H1 (cell line): ENCODE data around the gene SLC35B1. TPM values are rescaled to one million over a fixed set of nuclear protein-coding genes. Genes with fewer than 3 reads are reported as not detected.

Source experiments
- CTCF ChIA-PET: fragments of 300-600 bp; sonication (Branson Sonifier 250); formaldehyde crosslinking; loops from one replicate; lab custom pipeline; 2021; ENCODE audit not compliant: partially characterized antibody; lab: Charles Lee
- POLR2A ChIA-PET: fragments of 300-600 bp; sonication (Branson Sonifier 250); formaldehyde crosslinking; loops from one replicate; lab custom pipeline; 2021; ENCODE audit warnings: inconsistent platforms; ENCODE audit not compliant: partially characterized antibody; lab: Charles Lee
- DNase-seq, 2 experiments: peaks; one replicate each; pipeline versions ENCODE4 v3.0.0 to v3.0.0-alpha.2; 2010 to 2022; ENCODE audit warnings: low spot score in 2 of 2, low read depth in 1 of 2, mixed read lengths in 1 of 2
- FAIRE-seq: peaks from 2 replicates; lab custom pipeline; 2011; peaks lifted over from hg19 to GRCh38; lab: Jason Lieb, UNC
- H2AFZ ChIP-seq: 2 replicates; pipeline ENCODE4 v1.8.1; 2012; ENCODE audit warnings: low read length, inconsistent platforms
- H2AK5ac ChIP-seq: 2 replicates; pipeline ENCODE4 v1.6.1; 2013; ENCODE audit warnings: low read depth, low read length
- H2BK120ac ChIP-seq: replicated peaks from 2 replicates; pipeline ENCODE3; 2013; ENCODE audit warnings: low read depth, low read length, inconsistent platforms
- H2BK12ac ChIP-seq: 2 replicates; pipeline ENCODE4 v1.6.1; 2013; ENCODE audit warnings: low read depth, low read length
- H2BK15ac ChIP-seq: 2 replicates; pipeline ENCODE4 v1.6.1; 2013; ENCODE audit warnings: low read length
- H2BK20ac ChIP-seq: 2 replicates; pipeline ENCODE4 v1.6.1; 2013; ENCODE audit warnings: low read length
- H2BK5ac ChIP-seq: 2 replicates; pipeline ENCODE4 v1.6.1; 2013; ENCODE audit warnings: low read depth, low read length
- H3K14ac ChIP-seq: 2 replicates; pipeline ENCODE4 v1.6.1; 2013; ENCODE audit warnings: inconsistent platforms; ENCODE audit not compliant: insufficient read length
- H3K18ac ChIP-seq: 2 replicates; pipeline ENCODE4 v1.6.1; 2013; ENCODE audit warnings: low read length; ENCODE audit errors: extremely low read depth
- H3K23ac ChIP-seq: 2 replicates; pipeline ENCODE4 v1.6.1; 2013; ENCODE audit warnings: inconsistent platforms; ENCODE audit not compliant: insufficient read length
- H3K23me2 ChIP-seq: 2 replicates; pipeline ENCODE4 v1.6.1; 2013; ENCODE audit warnings: low read depth, low read length
- H3K27ac ChIP-seq: 2 replicates; pipeline ENCODE4 v1.6.1; 2011; ENCODE audit warnings: low read depth, low read length, inconsistent platforms
- H3K27me3 ChIP-seq, 4 experiments: replicated peaks in 1 of 4; 1 replicate in 1 of 4; 2 replicates in 3 of 4; pipeline versions ENCODE4 v1.6.1 to v1.8.1; 2011 to 2013; ENCODE audit warnings: low read length in 3 of 4, mild to moderate bottlenecking in 3 of 4, inconsistent platforms in 2 of 4, mixed read lengths in 2 of 4, moderate library complexity in 1 of 4; ENCODE audit not compliant: control insufficient read depth in 3 of 4, insufficient read depth in 3 of 4; ENCODE audit errors: extremely low read depth in 1 of 4
- H3K36me3 ChIP-seq, 4 experiments: 2 replicates each; pipeline versions ENCODE4 v1.6.1 to v1.8.1; 2011 to 2013; ENCODE audit warnings: mild to moderate bottlenecking in 4 of 4, low read length in 3 of 4, moderate library complexity in 2 of 4, control low read depth in 1 of 4, inconsistent platforms in 1 of 4; ENCODE audit not compliant: insufficient read depth in 4 of 4, control insufficient read depth in 2 of 4
- H3K4ac ChIP-seq: replicated peaks from 2 replicates; pipeline ENCODE3; 2013; ENCODE audit warnings: low read length, low read depth, mixed read lengths, inconsistent platforms; ENCODE audit not compliant: insufficient read length
- H3K4me1 ChIP-seq, 4 experiments: replicated peaks in 1 of 4; 1 replicate in 1 of 4; 2 replicates in 3 of 4; pipeline versions ENCODE4 v1.6.1 to v1.8.1; 2011 to 2013; ENCODE audit warnings: low read length in 3 of 4, inconsistent platforms in 2 of 4, mixed read lengths in 1 of 4; ENCODE audit not compliant: insufficient read depth in 4 of 4, control insufficient read depth in 3 of 4
- H3K4me2 ChIP-seq, 2 experiments: 2 replicates each; pipeline versions ENCODE4 v1.6.1 to v1.8.1; 2011 to 2013; ENCODE audit warnings: low read depth in 2 of 2, low read length in 2 of 2, control low read depth in 1 of 2, inconsistent platforms in 1 of 2, mild to moderate bottlenecking in 1 of 2; ENCODE audit not compliant: insufficient read depth in 1 of 2
- H3K4me3 ChIP-seq, 4 experiments: fragments of 200-600, 300-600 bp in 1 of 4; sonication (generic), shearing (Covaris generic), sonication (Bioruptor Twin) in 1 of 4; 2 replicates each; pipeline versions ENCODE4 v1.5.1 to v1.8.1; 2011 to 2016; ENCODE audit warnings: low read length in 4 of 4, low read depth in 3 of 4, control low read depth in 2 of 4, inconsistent platforms in 2 of 4, mild to moderate bottlenecking in 2 of 4, mixed read lengths in 1 of 4, moderate library complexity in 1 of 4; ENCODE audit not compliant: insufficient read depth in 2 of 4; ENCODE audit errors: extremely low read depth in 1 of 4
- H3K56ac ChIP-seq: replicated peaks from 2 replicates; pipeline ENCODE3; 2013; ENCODE audit warnings: low read depth, mild to moderate bottlenecking, mixed read lengths, low read length, inconsistent platforms; ENCODE audit not compliant: insufficient read length
- H3K79me1 ChIP-seq: 2 replicates; pipeline ENCODE4 v1.6.1; 2013; ENCODE audit warnings: low read depth, low read length, control low read depth
- H3K79me2 ChIP-seq, 2 experiments: 2 replicates each; pipeline versions ENCODE4 v1.6.1 to v1.8.1; 2012 to 2013; ENCODE audit warnings: low read length in 2 of 2, mild to moderate bottlenecking in 2 of 2, inconsistent platforms in 1 of 2; ENCODE audit not compliant: insufficient read depth in 2 of 2, control insufficient read depth in 1 of 2
- H3K9ac ChIP-seq, 4 experiments: replicated peaks in 1 of 4; 1 replicate in 1 of 4; 2 replicates in 3 of 4; pipeline versions ENCODE4 v1.6.1 to v1.8.1; 2011 to 2013; ENCODE audit warnings: low read depth in 3 of 4, low read length in 3 of 4, control low read depth in 2 of 4, mild to moderate bottlenecking in 2 of 4, moderate library complexity in 2 of 4, inconsistent platforms in 1 of 4; ENCODE audit errors: extremely low read depth in 1 of 4
- H3K9me3 ChIP-seq, 2 experiments: 2 replicates each; pipeline versions ENCODE4 v1.6.1 to v1.8.1; 2012 to 2013; ENCODE audit warnings: mild to moderate bottlenecking in 2 of 2, moderate library complexity in 2 of 2, control low read depth in 1 of 2, inconsistent platforms in 1 of 2, low read depth in 1 of 2, low read length in 1 of 2, mixed read lengths in 1 of 2; ENCODE audit not compliant: insufficient read depth in 2 of 2
- H4K20me1 ChIP-seq, 2 experiments: replicated peaks in 1 of 2; 2 replicates each; pipeline versions ENCODE3 to v1.8.1; 2011 to 2013; ENCODE audit warnings: inconsistent platforms in 2 of 2, low read length in 2 of 2, mild to moderate bottlenecking in 1 of 2; ENCODE audit not compliant: insufficient read depth in 2 of 2, control insufficient read depth in 1 of 2
- H4K5ac ChIP-seq: 2 replicates; pipeline ENCODE4 v1.6.1; 2013; ENCODE audit warnings: low read length, low read depth, mixed read lengths, inconsistent platforms; ENCODE audit not compliant: insufficient read length
- H4K8ac ChIP-seq: 2 replicates; pipeline ENCODE4 v1.8.0; 2013; ENCODE audit warnings: mild to moderate bottlenecking, moderate library complexity, low read length, inconsistent platforms; ENCODE audit not compliant: insufficient read depth; ENCODE audit errors: extremely low read depth
- H4K91ac ChIP-seq: replicated peaks from 2 replicates; pipeline ENCODE3; 2013; ENCODE audit warnings: low read length, mixed read lengths, inconsistent platforms; ENCODE audit not compliant: insufficient read length
- BRCA1 ChIP-seq: IDR thresholded peaks from 2 replicates; pipeline ENCODE4 v1.6.1; 2012; ENCODE audit warnings: low read depth, low read length, improper control_type of control experiment
- CHD2 ChIP-seq: IDR thresholded peaks from 2 replicates; pipeline ENCODE4 v1.6.1; 2012; ENCODE audit warnings: low read length, improper control_type of control experiment
- CREB1 ChIP-seq: IDR thresholded peaks from 2 replicates; pipeline ENCODE4 v1.6.1; 2012; ENCODE audit warnings: inconsistent platforms
- CTBP2 ChIP-seq: IDR thresholded peaks from 2 replicates; pipeline ENCODE4 v1.7.0; 2011; ENCODE audit warnings: borderline replicate concordance, mild to moderate bottlenecking, moderate library complexity, mixed read lengths, low read length; ENCODE audit not compliant: insufficient read depth, insufficient read length
- HDAC6 ChIP-seq: IDR thresholded peaks from one replicate; pipeline ENCODE4 v1.7.1; 2012; ENCODE audit warnings: low read depth, mild to moderate bottlenecking, inconsistent platforms, low read length, moderate library complexity
- JUND ChIP-seq: IDR thresholded peaks from 2 replicates; pipeline ENCODE4 v1.6.1; 2011; ENCODE audit warnings: mild to moderate bottlenecking, improper control_type of control experiment, low read length
- NANOG ChIP-seq: IDR thresholded peaks from 2 replicates; pipeline ENCODE4 v1.6.1; 2011; ENCODE audit warnings: low read length, low read depth, mild to moderate bottlenecking, inconsistent platforms; ENCODE audit not compliant: insufficient read depth, poor library complexity, severe bottlenecking
- SIN3A ChIP-seq, 2 experiments: IDR thresholded peaks in 1 of 2; conservative IDR thresholded peaks in 1 of 2; 2 replicates each; pipeline ENCODE4 v1.6.1; 2011 to 2012; ENCODE audit warnings: low read length in 2 of 2, improper control_type of control experiment in 1 of 2, low read depth in 1 of 2, mild to moderate bottlenecking in 1 of 2
- SIRT6 ChIP-seq: IDR thresholded peaks from one replicate; pipeline ENCODE4 v1.7.1; 2012; ENCODE audit warnings: low read length, inconsistent platforms
- SUZ12 ChIP-seq: fragments of 200-600 bp; sonication (generic); IDR thresholded peaks from 2 replicates; pipeline ENCODE4 v1.6.1; 2012; ENCODE audit warnings: mild to moderate bottlenecking, inconsistent platforms, low read length, moderate library complexity, mixed read lengths
- TAF1 ChIP-seq: IDR thresholded peaks from 2 replicates; pipeline ENCODE4 v1.6.1; 2011; ENCODE audit warnings: mild to moderate bottlenecking, low read depth, low read length
- WGBS, 2 experiments: shearing (Covaris generic) in 1 of 2; methylation state at CpG; one replicate each; pipeline versions ENCODE4 v1.1.6 to v1.1.7; 2013 to 2015; ENCODE audit warnings: low lambda C conversion rate in 2 of 2, mixed read lengths in 2 of 2, inconsistent platforms in 1 of 2, low coverage in 1 of 2, missing lambda C conversion rate in 1 of 2; ENCODE audit not compliant: insufficient replicate concordance in 2 of 2, insufficient coverage in 1 of 2, insufficient read length in 1 of 2; ENCODE audit errors: extremely low coverage in 1 of 2, missing lambda C conversion rate in 1 of 2; 5-methylcytosine and 5-hydroxymethylcytosine counted together
- polyA plus RNA-seq, 7 experiments: library from polyadenylated mRNA; depleted of rRNA in 3 of 7; stranded (reverse) in 5 of 7; unstranded in 2 of 7; fragments of >200 nt in 5 of 7; fragments of 200-250 nt in 2 of 7; gene quantifications; 1 replicate in 5 of 7; 2 replicates in 1 of 7; 4 replicates in 1 of 7; pipeline versions ENCODE4 v1.2.1 to v1.2.3, GENCODE V29; 2011 to 2013; ENCODE audit warnings: missing spikeins in 2 of 7, mixed read lengths in 2 of 7
- total RNA-seq: library from RNA; stranded (reverse); fragmentation: NEBNext Ultra II Directional; extraction: Animal tissue kit (Norgen Biotek cat#: 25700); gene quantifications from 2 replicates; pipeline ENCODE4 v1.2.1, GENCODE V29; 2021

SLC35B1 gene
- total and polyA plus RNA-seq, 2 of the 8 experiments (the other 6 are each of a cell fraction or from before 2014, with no cell fraction given), result 56.5 to 87.7 TPM

- no peak overlapping the region for H3K23ac ChIP-seq
- 0 out of 4 replicates have a peak, but pooled peaks cover 0 to 5% of the 10 kb centered on the region in 2 experiments for H3K79me2 ChIP-seq
- DNase-seq, result no peak
- H2BK12ac ChIP-seq, result no peak overlapping the region
- WGBS, 2 experiments, result 90% methylated on average over 6 of the region's 6 CpGs; no CpG with 5 or more reads in 1 of the 2 experiments
- no peak overlapping the region for H3K18ac ChIP-seq
- H4K8ac ChIP-seq, result no peak overlapping the region
- H4K91ac ChIP-seq, result no peak overlapping the region
- H4K20me1 ChIP-seq, result no peaks in the 10 kb centered on the region
- H3K4me1 ChIP-seq, result peaks cover 0 to 2% (median 0%) of the 10 kb centered on the region in 4 experiments; a peak in 1 of 7 replicates
- no peak overlapping the region for H3K9ac ChIP-seq
- no peaks in the 10 kb centered on the region for H3K79me1 ChIP-seq
- H2BK20ac ChIP-seq, result no peak overlapping the region
- H2BK15ac ChIP-seq, result no peak overlapping the region
- FAIRE-seq, result no peak
- H3K9me3 ChIP-seq, result no peaks in the 10 kb centered on the region
- H3K27me3 ChIP-seq, result no peaks in the 10 kb centered on the region
- no peak overlapping the region for H3K14ac ChIP-seq
- no peak overlapping the region for H2BK120ac ChIP-seq
- H3K4ac ChIP-seq, result no peak overlapping the region
- no peak overlapping the region for H2AK5ac ChIP-seq
- no peak overlapping the region for H2BK5ac ChIP-seq
- H3K23me2 ChIP-seq, result no peaks in the 10 kb centered on the region
- peaks cover 20 to 49% (median 45%) of the 10 kb centered on the region in 4 experiments for H3K36me3 ChIP-seq
- H3K4me2 ChIP-seq, result no peak overlapping the region
- H3K56ac ChIP-seq, result no peak overlapping the region
- no peak overlapping the region for H3K4me3 ChIP-seq
- no peak overlapping the region for H3K27ac ChIP-seq
- ChIA-PET POLR2A (interaction anchor here (0.6 to 1.3 kb wide), 4 partner anchors 10 to 136 kb away, joined by 3 to 4 read pairs (median 3); no protein-coding TSS in a partner anchor), CTCF (interaction anchor here (0.6 to 19.2 kb wide), 7 partner anchors 22 to 297 kb away, joined by 3 to 310 read pairs (median 5); partner anchors contain the start of gene NXPH3)
- no peak overlapping the region for H2AFZ ChIP-seq
- no peak overlapping the region for H4K5ac ChIP-seq
- TF ChIP-seq CHD2 (no peak), NANOG (no peak), CREB1 (no peak), JUND (no peak), CTBP2 (no peak), HDAC6 (no peak), TAF1 (no peak), SIN3A (conservative IDR thresholded peaks at IDR 0.05 in 1 of 2, IDR thresholded peaks at IDR 0.05 in 1 of 2; ENCODE audit: low read depth in 1 of 2, low read length in 2 of 2) (no peak), SUZ12 (no peak), SIRT6 (no peak), BRCA1 (no peak)
Observed at GRCh38 chr17:49700960-49701359, 6.8 kb downstream of the SLC35B1 start.
